ENCODE data around the gene EMP3. TPM values are rescaled to one million over a fixed set of nuclear protein-coding genes. Genes with fewer than 3 reads are reported as not detected.

EMP3 gene
- total RNA-seq, 1 donor from 2014 or later = 309 TPM

GRCh38 chr19:48344892-48345291, 19.5 kb downstream of the EMP3 start:
- ChIA-PET POLR2A (no interaction called here), CTCF (no interaction called here)
- no peaks in the 10 kb centered on the region for H3K4me1 Mint-ChIP-seq
- H3K36me3 Mint-ChIP-seq (ENCODE audit: low read depth) = peaks cover 10% of the 10 kb centered on the region
- no peaks in the 10 kb centered on the region for H3K27me3 Mint-ChIP-seq
- no peak overlapping the region for H3K27ac Mint-ChIP-seq
- no peak for TF ChIP-seq CTCF (IDR thresholded peaks at IDR 0.05)
- H3K4me3 Mint-ChIP-seq = no peak overlapping the region
- DNase-seq = no peak
- ATAC-seq (ENCODE audit: low read depth) = no peak
- no peaks in the 10 kb centered on the region for H3K9me3 Mint-ChIP-seq
- intact Hi-C loops (cut with micrococcal nuclease) = no loop called here

GRCh38 chr19:48346191-48346590, 20.8 kb downstream of the EMP3 start:
- Mint-ChIP-seq H3K36me3 (ENCODE audit: low read depth) (peaks cover 10% of the 10 kb centered on the region), H3K4me3 (no peak overlapping the region), H3K4me1 (peaks cover 2% of the 10 kb centered on the region), H3K27me3 (no peaks in the 10 kb centered on the region), H3K27ac (no peak overlapping the region), H3K9me3 (no peaks in the 10 kb centered on the region)
- ATAC-seq (ENCODE audit: low read depth) (no peak), DNase-seq (no peak)
- no peak for TF ChIP-seq CTCF (IDR thresholded peaks at IDR 0.05)
- CTCF ChIA-PET = interaction anchor here (1.2 to 2.0 kb wide), 2 partner anchors 12 to 18 kb away, joined by 3 to 6 read pairs; partner anchors contain the start of genes SYNGR4 and TMEM143
- POLR2A ChIA-PET = interaction anchor here (0.6 to 1.3 kb wide), 2 partner anchors 12 to 18 kb away, joined by 3 read pairs; partner anchors contain the start of genes SYNGR4 and TMEM143
- intact Hi-C loops (cut with micrococcal nuclease) = no loop called here

- Mint-ChIP-seq H3K9me3 (no peaks in the 10 kb centered on the region), H3K27ac (no peak overlapping the region), H3K27me3 (no peaks in the 10 kb centered on the region), H3K4me3 (no peak overlapping the region), H3K4me1 (peaks cover 2% of the 10 kb centered on the region), H3K36me3 (ENCODE audit: low read depth) (peaks cover 3% of the 10 kb centered on the region)
- POLR2A ChIA-PET = interaction anchor here (0.6 to 0.7 kb wide), 3 partner anchors 9 to 73 kb away, joined by 3 to 4 read pairs (median 3); no protein-coding TSS in a partner anchor
- ATAC-seq (ENCODE audit: low read depth) (no peak), DNase-seq (no peak)
- CTCF ChIA-PET = interaction anchor here (1.2 to 2.0 kb wide), 2 partner anchors 14 to 236 kb away, joined by 3 to 6 read pairs; no protein-coding TSS in a partner anchor
- no peak for TF ChIP-seq CTCF (IDR thresholded peaks at IDR 0.05)
- intact Hi-C loops (cut with micrococcal nuclease) = no loop called here
Measured at GRCh38 chr19:48348045-48348444, 22.7 kb downstream of the EMP3 start.

GRCh38 chr19:48348737-48349136, 23.4 kb downstream of the EMP3 start:
- Mint-ChIP-seq H3K4me1 (peaks cover 2% of the 10 kb centered on the region), H3K27ac (no peak overlapping the region), H3K4me3 (no peak overlapping the region), H3K9me3 (no peaks in the 10 kb centered on the region), H3K36me3 (ENCODE audit: low read depth) (peaks cover 5% of the 10 kb centered on the region), H3K27me3 (no peaks in the 10 kb centered on the region)
- POLR2A ChIA-PET = no interaction called here
- ATAC-seq (ENCODE audit: low read depth) (no peak), DNase-seq (no peak)
- CTCF ChIA-PET = interaction anchor here (1.2 kb wide), 1 partner anchor 236 kb away, joined by 3 read pairs; no protein-coding TSS in a partner anchor
- intact Hi-C loops (cut with micrococcal nuclease) = no loop called here
- no peak for TF ChIP-seq CTCF (IDR thresholded peaks at IDR 0.05)

- CTCF ChIA-PET = interaction anchor here (0.9 to 1.6 kb wide), 8 partner anchors 13 to 258 kb away, joined by 3 to 10 read pairs (median 5); partner anchors contain the start of genes KDELR1, SYNGR4 and TMEM143
- no peaks in the 10 kb centered on the region for H3K27me3 Mint-ChIP-seq
- no peak for DNase-seq
- H3K9me3 Mint-ChIP-seq = no peaks in the 10 kb centered on the region
- POLR2A ChIA-PET = interaction anchor here (0.6 to 0.7 kb wide), 3 partner anchors 62 to 612 kb away, joined by 3 to 9 read pairs (median 7); no protein-coding TSS in a partner anchor
- peaks cover 2% of the 10 kb centered on the region for H3K4me1 Mint-ChIP-seq
- no peak for TF ChIP-seq CTCF (IDR thresholded peaks at IDR 0.05)
- H3K4me3 Mint-ChIP-seq = no peak overlapping the region
- H3K36me3 Mint-ChIP-seq (ENCODE audit: low read depth) = peaks cover 5% of the 10 kb centered on the region
- intact Hi-C loops (cut with micrococcal nuclease) = loop anchor here (1.0 kb wide), 2 partner anchors 233 to 257 kb away; no protein-coding TSS in a partner anchor
- H3K27ac Mint-ChIP-seq = no peak overlapping the region
- no peak for ATAC-seq (ENCODE audit: low read depth)
Measured at GRCh38 chr19:48350856-48351255, 25.5 kb downstream of the EMP3 start.
